ENCODE results near the gene CHCHD6. TPM values are rescaled to one million over a fixed set of nuclear protein-coding genes. Genes with fewer than 3 reads are reported as not detected.
A peak's percentile ranks its signal among the peaks of the same experiment; 100 is the strongest.

The CHCHD6 gene
- total RNA-seq, 1 donor from 2014 or later = 30.2 TPM

GRCh38 chr3:126963261-126964190, 259.5 kb downstream of the CHCHD6 start:
- Mint-ChIP-seq H3K9me3 (ENCODE audit: low read depth) (no peaks in the 10 kb centered on the region), H3K27me3 (peaks cover 4% of the 10 kb centered on the region), H3K4me3 (ENCODE audit: low read depth) (no peak overlapping the region), H3K4me1 (ENCODE audit: low read depth) (peaks cover 7% of the 10 kb centered on the region), H3K36me3 (ENCODE audit: insufficient read depth) (peaks cover 4% of the 10 kb centered on the region), H3K27ac (peak overlapping the region; percentile 45)
- DNase-seq (ENCODE audit: low spot score, unreplicated experiment) = no peak
- TF ChIP-seq CTCF (IDR thresholded peaks at IDR 0.05; ENCODE audit: unreplicated experiment) = no peak

- H3K9me3 Mint-ChIP-seq (ENCODE audit: low read depth) = no peaks in the 10 kb centered on the region
- H3K4me1 Mint-ChIP-seq (ENCODE audit: low read depth) = peaks cover 9% of the 10 kb centered on the region
- peaks cover 4% of the 10 kb centered on the region for H3K36me3 Mint-ChIP-seq (ENCODE audit: insufficient read depth)
- DNase-seq (ENCODE audit: low spot score, unreplicated experiment) = no peak
- H3K27ac Mint-ChIP-seq = no peak overlapping the region
- no peak for TF ChIP-seq CTCF (IDR thresholded peaks at IDR 0.05; ENCODE audit: unreplicated experiment)
- H3K27me3 Mint-ChIP-seq = peaks cover 4% of the 10 kb centered on the region
- no peak overlapping the region for H3K4me3 Mint-ChIP-seq (ENCODE audit: low read depth)
Observed at GRCh38 chr3:126964261-126964660, 260.2 kb downstream of the CHCHD6 start.

- H3K9me3 Mint-ChIP-seq (ENCODE audit: low read depth) = no peaks in the 10 kb centered on the region
- no peak for TF ChIP-seq CTCF (IDR thresholded peaks at IDR 0.05; ENCODE audit: unreplicated experiment)
- no peak for DNase-seq (ENCODE audit: low spot score, unreplicated experiment)
- H3K4me1 Mint-ChIP-seq (ENCODE audit: low read depth) = peaks cover 11% of the 10 kb centered on the region
- H3K4me3 Mint-ChIP-seq (ENCODE audit: low read depth) = no peak overlapping the region
- no peak overlapping the region for H3K27ac Mint-ChIP-seq
- peaks cover 4% of the 10 kb centered on the region for H3K36me3 Mint-ChIP-seq (ENCODE audit: insufficient read depth)
- peaks cover 4% of the 10 kb centered on the region for H3K27me3 Mint-ChIP-seq
Observed at GRCh38 chr3:126964950-126965349, 260.9 kb downstream of the CHCHD6 start.

- Mint-ChIP-seq H3K27ac (no peak overlapping the region), H3K4me3 (ENCODE audit: low read depth) (no peak overlapping the region), H3K36me3 (ENCODE audit: insufficient read depth) (peaks cover 3% of the 10 kb centered on the region), H3K27me3 (peaks cover 4% of the 10 kb centered on the region), H3K4me1 (ENCODE audit: low read depth) (peaks cover 6% of the 10 kb centered on the region), H3K9me3 (ENCODE audit: low read depth) (no peaks in the 10 kb centered on the region)
- TF ChIP-seq CTCF (IDR thresholded peaks at IDR 0.05; ENCODE audit: unreplicated experiment) = no peak
- DNase-seq (ENCODE audit: low spot score, unreplicated experiment) = no peak
Observed at GRCh38 chr3:126965526-126966080, 261.6 kb downstream of the CHCHD6 start.

GRCh38 chr3:126967386-126967785, 263.3 kb downstream of the CHCHD6 start:
- no peaks in the 10 kb centered on the region for H3K9me3 Mint-ChIP-seq (ENCODE audit: low read depth)
- TF ChIP-seq CTCF (IDR thresholded peaks at IDR 0.05; ENCODE audit: unreplicated experiment) = no peak
- H3K27ac Mint-ChIP-seq = peak overlapping the region; percentile 84
- H3K4me3 Mint-ChIP-seq (ENCODE audit: low read depth) = no peak overlapping the region
- no peak for DNase-seq (ENCODE audit: low spot score, unreplicated experiment)
- peaks cover 4% of the 10 kb centered on the region for H3K27me3 Mint-ChIP-seq
- H3K4me1 Mint-ChIP-seq (ENCODE audit: low read depth) = peaks cover 6% of the 10 kb centered on the region
- H3K36me3 Mint-ChIP-seq (ENCODE audit: insufficient read depth) = peaks cover 3% of the 10 kb centered on the region
